Smooth muscle cell (in vitro differentiated cells): ENCODE measurements around the gene CARS2. TPM values are rescaled to one million over a fixed set of nuclear protein-coding genes. Genes with fewer than 3 reads are reported as not detected.

Experiments
- DNase-seq: peaks from one replicate; lab custom pipeline; 2025; ENCODE audit not compliant: unreplicated experiment; lab: John Stamatoyannopoulos, UW
- H2AFZ ChIP-seq: fragments of 200-600 bp; sonication (generic); 2 replicates; pipeline ENCODE4 v1.6.0; 2016; ENCODE audit warnings: antibody characterized with exemption, low read depth, mild to moderate bottlenecking
- H3F3A ChIP-seq: fragments of 200-600 bp; sonication (generic); 2 replicates; pipeline ENCODE4 v1.6.0; 2017; ENCODE audit warnings: antibody characterized with exemption, low read depth
- H3K27ac ChIP-seq: fragments of 200-600 bp; sonication (generic); 2 replicates; pipeline ENCODE4 v1.5.1; 2016; ENCODE audit warnings: low read depth, mild to moderate bottlenecking
- H3K27me3 ChIP-seq: fragments of 200-600 bp; sonication (generic); 2 replicates; pipeline ENCODE4 v1.6.1; 2016; ENCODE audit warnings: low read depth, mild to moderate bottlenecking
- H3K36me3 ChIP-seq: fragments of 200-600 bp; sonication (generic); 2 replicates; pipeline ENCODE4 v1.5.1; 2016; ENCODE audit warnings: low read depth
- H3K4me1 ChIP-seq: fragments of 200-600 bp; sonication (generic); 2 replicates; pipeline ENCODE4 v1.5.1; 2016; ENCODE audit warnings: low read depth
- H3K4me2 ChIP-seq: fragments of 200-600 bp; sonication (generic); 2 replicates; pipeline ENCODE4 v1.6.0; 2016; ENCODE audit warnings: mild to moderate bottlenecking
- H3K4me3 ChIP-seq: fragments of 200-600 bp; sonication (generic); 2 replicates; pipeline ENCODE4 v1.5.1; 2016; ENCODE audit warnings: mild to moderate bottlenecking
- H3K79me2 ChIP-seq: fragments of 200-600 bp; sonication (generic); 2 replicates; pipeline ENCODE4 v1.6.0; 2016; ENCODE audit warnings: low read depth, mild to moderate bottlenecking
- H3K9ac ChIP-seq: fragments of 200-600 bp; sonication (generic); 2 replicates; pipeline ENCODE4 v1.6.0; 2016; ENCODE audit warnings: low read depth
- H3K9me3 ChIP-seq: fragments of 200-600 bp; sonication (generic); replicated peaks from 2 replicates; pipeline ENCODE4 v1.5.1; 2016; ENCODE audit warnings: low read depth
- H4K20me1 ChIP-seq: fragments of 200-600 bp; sonication (generic); 2 replicates; pipeline ENCODE4 v1.6.0; 2016; ENCODE audit warnings: low read depth
- CTCF ChIP-seq: fragments of 200-600 bp; sonication (generic); IDR thresholded peaks from 2 replicates; pipeline ENCODE4 v1.5.1; 2017; ENCODE audit warnings: borderline replicate concordance, mild to moderate bottlenecking, antibody characterized with exemption; ENCODE audit not compliant: insufficient read depth, poor library complexity, severe bottlenecking
- WGBS: methylation state at CpG from one replicate; pipeline ENCODE4 v1.1.7; 2016; ENCODE audit warnings: low lambda C conversion rate; 5-methylcytosine and 5-hydroxymethylcytosine counted together
- polyA plus RNA-seq: library from polyadenylated mRNA; unstranded; fragments of >200 nt; fragmentation: Nextera tagmentation; extraction: Ambion mirVana; gene quantifications from 2 replicates; pipeline ENCODE4 v1.2.1, GENCODE V29; 2016
- total RNA-seq: library from RNA; depleted of rRNA; stranded (reverse); fragments of >200 nt; gene quantifications from 2 replicates; pipeline ENCODE4 v1.2.3, GENCODE V29; 2014

The CARS2 gene
- total and polyA plus RNA-seq, 2 experiments from 2014 or later: 37.5 to 71.7 TPM

- Histone ChIP-seq H3K9me3 (no peaks in the 10 kb centered on the region), H3K4me2 (no peak overlapping the region), H3K79me2 (no peaks in the 10 kb centered on the region), H3K4me3 (no peak overlapping the region), H3K27me3 (no peaks in the 10 kb centered on the region), H3F3A (no peaks in the 10 kb centered on the region), H2AFZ (no peak overlapping the region), H4K20me1 (peaks cover 59% of the 10 kb centered on the region), H3K27ac (no peak overlapping the region), H3K4me1 (no peaks in the 10 kb centered on the region), H3K36me3 (no peaks in the 10 kb centered on the region), H3K9ac (no peak overlapping the region)
- 96% methylated on average over 29 of the region's 29 CpGs for WGBS
- DNase-seq: no peak
- no peak for TF ChIP-seq CTCF
Observed at GRCh38 chr13:110641055-110642015, 64.6 kb downstream of the CARS2 start.

- Histone ChIP-seq H3K27ac (no peak overlapping the region), H3K27me3 (no peaks in the 10 kb centered on the region), H3K9me3 (no peaks in the 10 kb centered on the region), H3K4me3 (no peak overlapping the region), H3F3A (no peaks in the 10 kb centered on the region), H3K4me1 (no peaks in the 10 kb centered on the region), H3K4me2 (no peak overlapping the region), H3K9ac (no peak overlapping the region), H3K79me2 (no peaks in the 10 kb centered on the region), H3K36me3 (no peaks in the 10 kb centered on the region), H2AFZ (no peak overlapping the region), H4K20me1 (peaks cover 66% of the 10 kb centered on the region)
- no peak for DNase-seq
- WGBS: 93% methylated on average over 13 of the region's 13 CpGs
- no peak for TF ChIP-seq CTCF
Observed at GRCh38 chr13:110640591-110641029, 65.3 kb downstream of the CARS2 start.

- WGBS: 88% methylated on average over 5 of the region's 5 CpGs
- H3K4me2 ChIP-seq: no peak overlapping the region
- no peak for TF ChIP-seq CTCF
Observed at GRCh38 chr13:110639935-110640334, 66.0 kb downstream of the CARS2 start.

More at GRCh38 chr13:110639935-110640334, 66.0 kb downstream of the CARS2 start:
- Histone ChIP-seq H3K4me1 (no peaks in the 10 kb centered on the region), H3K36me3 (no peaks in the 10 kb centered on the region), H3K27me3 (no peaks in the 10 kb centered on the region), H4K20me1 (peaks cover 66% of the 10 kb centered on the region), H3K27ac (no peak overlapping the region), H3F3A (no peaks in the 10 kb centered on the region), H3K9me3 (no peaks in the 10 kb centered on the region), H3K4me3 (no peak overlapping the region), H3K9ac (no peak overlapping the region), H2AFZ (no peak overlapping the region), H3K79me2 (peaks cover under 1% of the 10 kb centered on the region)
- no peak for DNase-seq
